Chondrocyte (in vitro differentiated cells): ENCODE results near the gene GPC6. TPM values are rescaled to one million over a fixed set of nuclear protein-coding genes. Genes with fewer than 3 reads are reported as not detected.

ENCODE experiments used
- DNase-seq: peaks from one replicate; pipeline ENCODE4 v3.0.0; 2021; ENCODE audit warnings: mixed read lengths, low spot score
- H3K27ac Mint-ChIP-seq: one replicate; pipeline ENCODE4 v1.8.0; 2021; ENCODE audit warnings: mild to moderate bottlenecking, moderate library complexity, mixed read lengths; ENCODE audit not compliant: unreplicated experiment
- H3K27me3 Mint-ChIP-seq: 2 replicates; pipeline ENCODE4 v1.8.0; 2021; ENCODE audit warnings: low read depth, mixed read lengths
- H3K36me3 Mint-ChIP-seq: 2 replicates; pipeline ENCODE4 v1.8.0; 2021; ENCODE audit warnings: low read depth, mixed read lengths
- H3K4me1 Mint-ChIP-seq: 2 replicates; pipeline ENCODE4 v1.8.0; 2021; ENCODE audit warnings: low read depth, mild to moderate bottlenecking, mixed read lengths
- H3K4me3 Mint-ChIP-seq: one replicate; pipeline ENCODE4 v1.8.0; 2021; ENCODE audit warnings: mild to moderate bottlenecking, moderate library complexity, mixed read lengths; ENCODE audit not compliant: unreplicated experiment
- H3K9me3 Mint-ChIP-seq: 2 replicates; pipeline ENCODE4 v1.8.0; 2021; ENCODE audit warnings: low read depth, mixed read lengths
- CTCF ChIP-seq: fragments of 200-600 bp; sonication (generic); IDR thresholded peaks from 2 replicates; pipeline ENCODE4 v1.5.0; 2021; ENCODE audit warnings: antibody characterized with exemption, mild to moderate bottlenecking, moderate library complexity
- total RNA-seq: library from RNA; stranded (reverse); gene quantifications from 3 replicates; pipeline ENCODE4 v1.2.1, GENCODE V29; 2021

The GPC6 gene
- total RNA-seq, 1 donor from 2014 or later = 76.1 TPM

- no peaks in the 10 kb centered on the region for H3K36me3 Mint-ChIP-seq
- peaks cover 32% of the 10 kb centered on the region for H3K4me1 Mint-ChIP-seq
- H3K27ac Mint-ChIP-seq = no peak overlapping the region
- peaks cover 4% of the 10 kb centered on the region for H3K9me3 Mint-ChIP-seq
- DNase-seq = no peak
- no peak overlapping the region for H3K4me3 Mint-ChIP-seq
- H3K27me3 Mint-ChIP-seq = no peaks in the 10 kb centered on the region
- no peak for TF ChIP-seq CTCF
These were observed 77.5 kb downstream of the GPC6 start for GRCh38 chr13:93304134-93304533.

DNA sequence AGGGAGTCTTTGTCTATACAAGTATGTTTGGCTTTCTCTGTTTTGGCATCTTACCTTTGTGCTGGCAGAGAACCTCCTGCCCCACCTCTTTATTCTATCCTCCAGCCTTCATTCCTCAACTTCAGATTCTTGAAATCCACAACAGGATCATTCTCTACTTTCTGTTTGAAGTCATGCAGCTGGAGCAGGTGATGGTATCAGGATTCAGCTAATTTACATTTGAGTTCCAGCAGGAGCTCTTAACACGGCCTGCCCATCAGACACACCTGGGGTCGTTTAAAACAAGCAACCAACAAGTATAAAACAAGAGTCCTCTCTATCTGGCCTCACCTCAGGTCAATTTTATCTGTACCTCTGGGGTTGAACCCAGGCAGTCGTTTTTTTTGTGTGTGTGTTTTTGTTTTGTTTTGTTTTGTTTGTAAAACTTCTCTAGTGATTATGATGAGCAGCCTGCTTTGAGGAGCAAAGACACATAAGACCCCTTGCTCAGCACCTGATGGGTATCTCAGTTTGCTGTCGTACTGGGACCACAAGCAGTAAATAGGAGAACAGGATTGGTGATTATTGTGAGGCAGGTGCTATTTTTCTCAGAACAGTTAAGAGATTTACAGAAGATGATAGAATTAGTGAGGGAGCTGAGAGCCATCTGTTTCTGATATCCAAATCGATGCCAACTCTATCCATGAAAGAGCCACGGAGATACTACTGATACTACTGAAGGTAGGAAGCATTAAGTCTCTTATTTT, 78.4 kb downstream of the GPC6 start:
- Mint-ChIP-seq H3K9me3 (peaks cover 4% of the 10 kb centered on the region), H3K27me3 (no peaks in the 10 kb centered on the region), H3K36me3 (no peaks in the 10 kb centered on the region), H3K4me1 (peaks cover 32% of the 10 kb centered on the region), H3K4me3 (no peak overlapping the region), H3K27ac (no peak overlapping the region)
- DNase-seq = no peak
- no peak for TF ChIP-seq CTCF

GRCh38 chr13:93305886-93306285, 79.3 kb downstream of the GPC6 start:
- H3K4me3 Mint-ChIP-seq = no peak overlapping the region
- no peaks in the 10 kb centered on the region for H3K36me3 Mint-ChIP-seq
- TF ChIP-seq CTCF = no peak
- H3K9me3 Mint-ChIP-seq = peaks cover 4% of the 10 kb centered on the region
- peaks cover 35% of the 10 kb centered on the region for H3K4me1 Mint-ChIP-seq
- no peak for DNase-seq
- no peak overlapping the region for H3K27ac Mint-ChIP-seq
- H3K27me3 Mint-ChIP-seq = no peaks in the 10 kb centered on the region

- H3K4me3 Mint-ChIP-seq = no peak overlapping the region
- TF ChIP-seq CTCF = no peak
- H3K4me1 Mint-ChIP-seq = peaks cover 34% of the 10 kb centered on the region
- H3K9me3 Mint-ChIP-seq = no peaks in the 10 kb centered on the region
- H3K36me3 Mint-ChIP-seq = no peaks in the 10 kb centered on the region
- DNase-seq = no peak
- H3K27me3 Mint-ChIP-seq = no peaks in the 10 kb centered on the region
- H3K27ac Mint-ChIP-seq = no peak overlapping the region
These were observed 80.5 kb downstream of the GPC6 start for GRCh38 chr13:93307136-93307535.

- peaks cover 31% of the 10 kb centered on the region for H3K4me1 Mint-ChIP-seq
- H3K27me3 Mint-ChIP-seq = no peaks in the 10 kb centered on the region
- no peak overlapping the region for H3K27ac Mint-ChIP-seq
- H3K9me3 Mint-ChIP-seq = no peaks in the 10 kb centered on the region
- no peaks in the 10 kb centered on the region for H3K36me3 Mint-ChIP-seq
- no peak overlapping the region for H3K4me3 Mint-ChIP-seq
- TF ChIP-seq CTCF = no peak
- no peak for DNase-seq
These were observed 81.0 kb downstream of the GPC6 start for GRCh38 chr13:93307651-93308050.
